B cell (primary cell): Measurements from ENCODE around the gene IL10RA.

Experiments
- CTCF ChIP-seq: fragments of 200-600 bp; IDR thresholded peaks from one replicate; pipeline ENCODE4 v1.8.0; 2022; ENCODE audit warnings: antibody characterized with exemption, mild to moderate bottlenecking
- EZH2 ChIP-seq: IDR thresholded peaks from 2 replicates; pipeline ENCODE4 v1.6.1; 2012; ENCODE audit warnings: borderline replicate concordance, low read depth, mild to moderate bottlenecking, moderate library complexity, low read length; ENCODE audit not compliant: insufficient read depth, poor library complexity, severe bottlenecking

GRCh38 chr11:118002010-118002540, 15.9 kb downstream of the IL10RA start:
- TF ChIP-seq CTCF (no peak), EZH2 (no peak)
